Natural killer cell (primary cell): Measurements from ENCODE around the gene SPACA6. TPM values are rescaled to one million over a fixed set of nuclear protein-coding genes. Genes with fewer than 3 reads are reported as not detected.

Source experiments
- ATAC-seq, 3 donors: fragments of 150-1000 bp in 2 of 3; fragments of 200-7000 bp in 1 of 3; cut with Tn5 transposase; 1 replicate in 1 of 3; 2 replicates in 2 of 3; pipeline ENCODE4 v1.10.0; 2021; ENCODE audit warnings: mild to moderate bottlenecking in 2 of 3, moderate library complexity in 2 of 3
- DNase-seq, 2 donors: peaks; one replicate each; pipeline versions ENCODE4 v3.0.0 to v3.0.0-alpha.2; 2013 to 2021; ENCODE audit warnings: mixed read lengths in 1 of 2
- H3K27ac ChIP-seq: one replicate; pipeline ENCODE4 v1.5.1; 2013; ENCODE audit warnings: mild to moderate bottlenecking, low read length
- H3K27me3 ChIP-seq: one replicate; pipeline ENCODE4 v1.6.1; 2013; ENCODE audit warnings: low read length; ENCODE audit not compliant: control insufficient read depth, insufficient read depth
- H3K36me3 ChIP-seq: one replicate; pipeline ENCODE4 v1.6.1; 2013; ENCODE audit warnings: low read length; ENCODE audit not compliant: control insufficient read depth, insufficient read depth
- H3K4me1 ChIP-seq: one replicate; pipeline ENCODE4 v1.6.1; 2013; ENCODE audit warnings: low read length; ENCODE audit not compliant: control insufficient read depth, insufficient read depth
- H3K4me3 ChIP-seq: one replicate; pipeline ENCODE4 v1.5.1; 2013; ENCODE audit warnings: low read length
- H3K9me3 ChIP-seq: one replicate; pipeline ENCODE4 v1.6.1; 2013; ENCODE audit warnings: low read length; ENCODE audit not compliant: control insufficient read depth, insufficient read depth
- H3K27ac Mint-ChIP-seq, 2 donors: one replicate each; pipeline ENCODE4 v1.8.0; 2022; ENCODE audit warnings: mild to moderate bottlenecking in 2 of 2, mixed read lengths in 2 of 2, moderate library complexity in 1 of 2
- H3K27me3 Mint-ChIP-seq, 2 donors: one replicate each; pipeline ENCODE4 v1.8.0; 2022; ENCODE audit warnings: low read depth in 2 of 2, mixed read lengths in 2 of 2
- H3K36me3 Mint-ChIP-seq: one replicate; pipeline ENCODE4 v1.8.0; 2022; ENCODE audit warnings: mixed read lengths
- H3K4me1 Mint-ChIP-seq, 2 donors: one replicate each; pipeline ENCODE4 v1.8.0; 2022; ENCODE audit warnings: mixed read lengths in 2 of 2
- H3K4me3 Mint-ChIP-seq: one replicate; pipeline ENCODE4 v1.8.0; 2022; ENCODE audit warnings: mild to moderate bottlenecking, moderate library complexity, mixed read lengths
- H3K9me3 Mint-ChIP-seq, 2 donors: one replicate each; pipeline ENCODE4 v1.8.0; 2022; ENCODE audit warnings: mixed read lengths in 2 of 2
- CTCF ChIP-seq: fragments of 200-600 bp; IDR thresholded peaks from one replicate; pipeline ENCODE4 v1.8.0; 2022; ENCODE audit warnings: antibody characterized with exemption
- WGBS: methylation state at CpG from one replicate; pipeline ENCODE4 v1.1.7; 2013; ENCODE audit warnings: missing lambda C conversion rate; ENCODE audit not compliant: insufficient coverage; 5-methylcytosine and 5-hydroxymethylcytosine counted together
- intact Hi-C: fragments of 100-400 bp; cut with micrococcal nuclease; formaldehyde crosslinking; loops from one replicate; pipeline ENCODE4 v1.14.2; 2022
- total RNA-seq, 4 donors: library from RNA; stranded (reverse); fragments of 120-200 nt in 1 of 4; gene quantifications; one replicate each; pipeline versions ENCODE4 v1.2.3 to v1.2.4, GENCODE V29; 2013 to 2022

SPACA6 gene
- total RNA-seq, 3 donors from 2014 or later (not counting 1 experiment from before 2014, with no cell fraction given) = 2.2 to 9.4 (median 3.7) TPM

- no peak for DNase-seq
- Mint-ChIP-seq H3K36me3 (no peaks in the 10 kb centered on the region), H3K27ac (no peak overlapping the region), H3K9me3 (no peaks in the 10 kb centered on the region), H3K4me3 (no peak overlapping the region), H3K4me1 (peaks cover 0 to 2% of the 10 kb centered on the region in 2 donors), H3K27me3 (peaks cover 11 to 26% of the 10 kb centered on the region in 2 donors)
- ATAC-seq = no peak
- no peak for TF ChIP-seq CTCF
- 97% methylated on average over 9 of the region's 9 CpGs for WGBS
- Histone ChIP-seq H3K9me3 (no peaks in the 10 kb centered on the region), H3K4me3 (no peak overlapping the region), H3K36me3 (no peaks in the 10 kb centered on the region), H3K4me1 (peaks cover 3% of the 10 kb centered on the region), H3K27me3 (no peaks in the 10 kb centered on the region), H3K27ac (no peak overlapping the region)
- intact Hi-C loops = no loop called here
Measured at GRCh38 chr19:51697169-51697776, 4.1 kb downstream of the SPACA6 start.

- Histone ChIP-seq H3K27me3 (peaks cover 2% of the 10 kb centered on the region), H3K9me3 (no peaks in the 10 kb centered on the region), H3K36me3 (no peaks in the 10 kb centered on the region), H3K27ac (no peak overlapping the region), H3K4me3 (no peak overlapping the region), H3K4me1 (peaks cover 13% of the 10 kb centered on the region)
- no peak overlapping the region for H3K4me3 Mint-ChIP-seq
- no peak for DNase-seq
- no peak for TF ChIP-seq CTCF
- intact Hi-C loops = no loop called here
- WGBS = 94% methylated on average over 5 of the region's 5 CpGs
- H3K9me3 Mint-ChIP-seq = no peaks in the 10 kb centered on the region
- ATAC-seq = no peak
- no peaks in the 10 kb centered on the region for H3K36me3 Mint-ChIP-seq
- H3K4me1 Mint-ChIP-seq = peaks cover 10 to 12% of the 10 kb centered on the region in 2 donors
- H3K27me3 Mint-ChIP-seq = peaks cover 3 to 28% of the 10 kb centered on the region in 2 donors
- no peak overlapping the region for H3K27ac Mint-ChIP-seq
Measured at GRCh38 chr19:51698296-51698695, 5.2 kb downstream of the SPACA6 start.

- no peaks in the 10 kb centered on the region for H3K9me3 ChIP-seq
- H3K36me3 Mint-ChIP-seq = no peaks in the 10 kb centered on the region
- H3K27me3 ChIP-seq = peaks cover 5% of the 10 kb centered on the region
- H3K9me3 Mint-ChIP-seq = no peaks in the 10 kb centered on the region
- peaks cover 19% of the 10 kb centered on the region for H3K4me1 ChIP-seq
- intact Hi-C loops = no loop called here
- H3K4me1 Mint-ChIP-seq = peaks cover 13 to 18% of the 10 kb centered on the region in 2 donors
- DNase-seq = no peak
- H3K4me3 Mint-ChIP-seq = no peak overlapping the region
- no peak overlapping the region for H3K27ac Mint-ChIP-seq
- peaks cover 0 to 20% of the 10 kb centered on the region in 2 donors for H3K27me3 Mint-ChIP-seq
- H3K27ac ChIP-seq = no peak overlapping the region
- no peak for ATAC-seq
- no peaks in the 10 kb centered on the region for H3K36me3 ChIP-seq
- no peak overlapping the region for H3K4me3 ChIP-seq
- no peak for TF ChIP-seq CTCF
- WGBS = 84% methylated on average over 5 of the region's 5 CpGs
Measured at GRCh38 chr19:51699170-51699569, 6.0 kb downstream of the SPACA6 start.
